Cerebellar cortex (tissue), 1 donor: ENCODE data around the gene DHX35.
"Not testable (repeated sequence)": the region's sequence is repeated elsewhere in the genome, so short reads cannot be mapped to it uniquely, and the experiment has no call there.

Experiments
- DNase-seq: peaks from one replicate; pipeline ENCODE4 v3.0.0-alpha.2; 2015; ENCODE audit warnings: low spot score

Gene DHX35

GRCh38 chr20:38979842-38980241, 17.7 kb downstream of the DHX35 start:
- DNase-seq: no peak

- no peak for DNase-seq
Measured at GRCh38 chr20:38982291-38982690, 20.1 kb downstream of the DHX35 start.

- DNase-seq: no peak
Measured at GRCh38 chr20:38985060-38985459, 22.9 kb downstream of the DHX35 start.

GRCh38 chr20:38985603-38986170, 23.5 kb downstream of the DHX35 start:
- DNase-seq: no peak

GRCh38 chr20:38986663-38987062, 24.5 kb downstream of the DHX35 start:
- DNase-seq: no peak

GRCh38 chr20:38987777-38988176, 25.6 kb downstream of the DHX35 start:
- no peak for DNase-seq

GRCh38 chr20:38990728-38991127, 28.6 kb downstream of the DHX35 start:
- no peak for DNase-seq

GRCh38 chr20:38991814-38992704, 29.9 kb downstream of the DHX35 start:
- DNase-seq: no peak

- no peak for DNase-seq
Measured at GRCh38 chr20:38995536-38996044, 33.4 kb downstream of the DHX35 start.

GRCh38 chr20:38996866-38997265, 34.7 kb downstream of the DHX35 start:
- not testable (repeated sequence) for DNase-seq

- DNase-seq: no peak
Measured at GRCh38 chr20:38997622-38998021, 35.5 kb downstream of the DHX35 start.

- DNase-seq: no peak
Measured at GRCh38 chr20:38999217-38999616, 37.1 kb downstream of the DHX35 start.

- no peak for DNase-seq
Measured at GRCh38 chr20:38999965-39000910, 38.1 kb downstream of the DHX35 start.

GRCh38 chr20:39004508-39004907, 42.4 kb downstream of the DHX35 start:
- DNase-seq: no peak

GRCh38 chr20:39009348-39009747, 47.2 kb downstream of the DHX35 start:
- DNase-seq: no peak

GRCh38 chr20:39010496-39010895, 48.4 kb downstream of the DHX35 start:
- DNase-seq: no peak

GRCh38 chr20:39013662-39014109, 51.5 kb downstream of the DHX35 start:
- DNase-seq: no peak

- DNase-seq: no peak
Measured at GRCh38 chr20:39016041-39016440, 53.9 kb downstream of the DHX35 start.

- DNase-seq: no peak
Measured at GRCh38 chr20:39016506-39016905, 54.4 kb downstream of the DHX35 start.

GRCh38 chr20:39019027-39019426, 56.9 kb downstream of the DHX35 start:
- no peak for DNase-seq

GRCh38 chr20:39019805-39020325, 57.7 kb downstream of the DHX35 start:
- no peak for DNase-seq

GRCh38 chr20:39021748-39022147, 59.6 kb downstream of the DHX35 start:
- DNase-seq: no peak
